ENCODE results near the gene RFT1.

DNA sequence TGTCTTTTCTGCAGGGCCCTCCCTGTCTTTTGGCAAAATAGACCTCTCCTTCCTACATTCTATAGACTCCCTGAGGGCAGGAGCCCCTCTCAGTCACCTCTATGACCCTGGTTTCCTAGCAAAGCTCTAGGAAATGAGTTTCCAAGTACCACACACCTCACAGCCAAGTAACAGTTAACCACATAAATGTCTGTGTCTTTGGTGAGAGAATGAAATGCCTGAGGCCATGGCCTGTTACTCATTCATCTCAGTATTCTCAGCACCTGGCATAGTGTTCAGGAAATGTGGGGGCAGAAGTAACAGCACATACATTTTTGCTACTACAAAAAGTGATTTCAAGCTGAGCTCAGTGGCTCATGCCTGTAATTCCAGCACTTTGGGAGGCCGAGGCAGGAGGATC is 21.0 kb downstream of the RFT1 start:
- TF ChIP-seq, protein P1, sequence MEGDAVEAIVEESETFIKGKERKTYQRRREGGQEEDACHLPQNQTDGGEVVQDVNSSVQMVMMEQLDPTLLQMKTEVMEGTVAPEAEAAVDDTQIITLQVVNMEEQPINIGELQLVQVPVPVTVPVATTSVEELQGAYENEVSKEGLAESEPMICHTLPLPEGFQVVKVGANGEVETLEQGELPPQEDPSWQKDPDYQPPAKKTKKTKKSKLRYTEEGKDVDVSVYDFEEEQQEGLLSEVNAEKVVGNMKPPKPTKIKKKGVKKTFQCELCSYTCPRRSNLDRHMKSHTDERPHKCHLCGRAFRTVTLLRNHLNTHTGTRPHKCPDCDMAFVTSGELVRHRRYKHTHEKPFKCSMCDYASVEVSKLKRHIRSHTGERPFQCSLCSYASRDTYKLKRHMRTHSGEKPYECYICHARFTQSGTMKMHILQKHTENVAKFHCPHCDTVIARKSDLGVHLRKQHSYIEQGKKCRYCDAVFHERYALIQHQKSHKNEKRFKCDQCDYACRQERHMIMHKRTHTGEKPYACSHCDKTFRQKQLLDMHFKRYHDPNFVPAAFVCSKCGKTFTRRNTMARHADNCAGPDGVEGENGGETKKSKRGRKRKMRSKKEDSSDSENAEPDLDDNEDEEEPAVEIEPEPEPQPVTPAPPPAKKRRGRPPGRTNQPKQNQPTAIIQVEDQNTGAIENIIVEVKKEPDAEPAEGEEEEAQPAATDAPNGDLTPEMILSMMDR (IDR thresholded peaks at IDR 0.05): no peak
- TF ChIP-seq POLR2A (IDR thresholded peaks at IDR 0.05): no peak
